NT2/D1 (cell line): ENCODE measurements around the gene H19.

Source experiments
- SUZ12 ChIP-seq: IDR thresholded peaks from 2 replicates; pipeline ENCODE4 v1.6.1; 2011; ENCODE audit not compliant: insufficient read length, insufficient read depth; ENCODE audit errors: extremely low read depth
- YY1 ChIP-seq: IDR thresholded peaks from 2 replicates; pipeline ENCODE4 v1.6.1; 2011; ENCODE audit not compliant: insufficient read length, insufficient read depth
- ZNF274 ChIP-seq: IDR thresholded peaks from 2 replicates; pipeline ENCODE4 v1.6.1; 2011; ENCODE audit warnings: mild to moderate bottlenecking, low read depth, low read length

DNA sequence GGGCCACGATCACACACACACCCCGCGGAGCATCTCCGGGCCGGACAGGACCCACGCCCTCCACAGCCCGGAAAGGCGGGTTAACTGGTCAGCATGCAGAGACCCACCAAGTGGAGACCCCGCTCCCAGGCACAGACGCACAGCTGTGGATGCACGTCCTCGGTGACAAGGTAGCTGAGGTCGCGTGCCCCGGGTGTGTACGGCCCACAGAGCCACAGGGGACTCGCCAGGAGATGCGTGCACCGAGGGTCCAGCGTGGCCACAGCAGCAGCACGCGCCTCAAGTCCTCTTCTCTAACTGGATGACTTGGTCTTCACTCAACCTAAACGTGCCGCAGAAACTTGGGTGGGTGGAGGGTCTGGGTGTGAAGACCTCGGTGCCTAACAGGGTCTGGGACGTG is 5.5 kb downstream of the H19 start:
- no peak for TF ChIP-seq ZNF274
- TF ChIP-seq YY1 = no peak
- TF ChIP-seq SUZ12 = no peak
